ENCODE measurements around the gene DPYD.
"Not testable (repeated sequence)": the region's sequence is repeated elsewhere in the genome, so short reads cannot be mapped to it uniquely, and the experiment has no call there.

Gene DPYD

DNA sequence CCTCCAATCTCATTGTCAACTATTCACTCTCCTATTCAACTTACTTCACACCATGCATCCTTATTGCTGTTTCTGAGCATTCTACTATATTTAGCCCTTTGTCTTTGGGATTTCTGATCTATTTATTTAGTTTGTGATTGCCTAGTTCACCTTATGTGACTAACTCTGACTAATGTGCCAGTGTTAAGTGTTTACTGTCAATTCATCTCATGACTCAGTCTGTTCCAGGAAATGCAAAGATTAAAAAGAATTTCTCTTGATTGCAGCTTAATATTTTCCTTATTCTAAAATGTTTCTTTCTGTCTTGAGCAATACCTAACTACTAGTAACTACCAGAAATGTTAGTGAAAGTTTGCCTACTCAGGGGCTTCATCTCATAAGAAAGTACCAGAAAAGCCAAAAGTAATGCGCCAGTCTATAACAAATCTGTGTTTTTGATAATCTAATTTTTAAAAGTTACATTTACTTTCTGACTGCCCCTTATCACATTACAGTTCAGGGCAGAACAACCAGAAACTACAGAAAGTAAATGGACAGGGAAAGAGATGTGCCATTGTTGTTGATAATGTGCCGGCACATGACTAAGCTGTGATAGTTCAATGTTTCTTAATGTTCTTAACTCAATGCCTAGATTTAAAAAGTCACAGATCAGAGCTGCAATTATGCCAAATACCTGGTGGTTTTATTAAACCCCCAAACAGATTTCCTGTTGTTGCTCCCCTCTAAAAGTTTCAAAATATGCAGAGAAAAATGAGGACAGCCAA is 642.8 kb downstream of the DPYD start:
- DNase-seq (ENCODE audit: low read depth) = no peak

DNA sequence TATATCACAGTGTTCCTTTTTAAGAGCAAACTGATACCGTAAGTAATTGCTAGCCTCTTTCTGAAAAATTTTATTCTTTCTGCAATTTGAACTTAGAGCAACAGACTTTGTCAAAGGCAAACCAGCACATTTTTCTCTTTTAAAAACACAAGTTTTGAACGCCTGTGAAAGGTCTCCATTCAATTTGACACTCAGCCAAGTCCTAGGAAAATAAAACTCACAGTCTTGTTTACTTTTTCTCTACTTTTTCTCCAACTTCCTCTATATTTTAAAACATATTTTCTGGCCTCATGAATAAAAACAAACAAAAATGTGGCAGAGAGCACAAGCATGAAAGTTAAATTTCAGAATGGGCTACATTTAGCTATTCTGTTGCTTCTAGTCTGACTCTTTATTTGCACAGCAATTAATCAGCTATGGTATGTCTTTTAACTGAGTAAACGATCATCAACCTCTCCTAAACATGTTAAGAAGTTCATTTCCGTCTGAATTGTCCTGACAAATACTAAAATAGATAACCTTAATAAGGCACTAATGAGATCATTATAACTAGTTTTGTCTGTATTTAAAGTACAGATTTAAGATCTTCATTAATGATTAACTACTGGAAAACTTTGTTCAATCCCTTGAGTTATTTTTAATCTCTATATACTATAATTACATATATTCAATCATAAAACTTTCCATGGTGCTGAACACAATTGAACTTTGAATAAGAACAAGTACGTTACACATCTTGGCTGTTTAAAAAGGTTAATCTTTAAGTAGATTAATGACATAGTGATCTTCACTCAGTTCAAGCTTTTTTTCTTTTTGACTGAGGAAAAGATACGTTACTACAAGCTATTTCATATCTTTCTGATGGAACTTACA is 648.7 kb downstream of the DPYD start:
- no peak for DNase-seq (ENCODE audit: low read depth)

DNA sequence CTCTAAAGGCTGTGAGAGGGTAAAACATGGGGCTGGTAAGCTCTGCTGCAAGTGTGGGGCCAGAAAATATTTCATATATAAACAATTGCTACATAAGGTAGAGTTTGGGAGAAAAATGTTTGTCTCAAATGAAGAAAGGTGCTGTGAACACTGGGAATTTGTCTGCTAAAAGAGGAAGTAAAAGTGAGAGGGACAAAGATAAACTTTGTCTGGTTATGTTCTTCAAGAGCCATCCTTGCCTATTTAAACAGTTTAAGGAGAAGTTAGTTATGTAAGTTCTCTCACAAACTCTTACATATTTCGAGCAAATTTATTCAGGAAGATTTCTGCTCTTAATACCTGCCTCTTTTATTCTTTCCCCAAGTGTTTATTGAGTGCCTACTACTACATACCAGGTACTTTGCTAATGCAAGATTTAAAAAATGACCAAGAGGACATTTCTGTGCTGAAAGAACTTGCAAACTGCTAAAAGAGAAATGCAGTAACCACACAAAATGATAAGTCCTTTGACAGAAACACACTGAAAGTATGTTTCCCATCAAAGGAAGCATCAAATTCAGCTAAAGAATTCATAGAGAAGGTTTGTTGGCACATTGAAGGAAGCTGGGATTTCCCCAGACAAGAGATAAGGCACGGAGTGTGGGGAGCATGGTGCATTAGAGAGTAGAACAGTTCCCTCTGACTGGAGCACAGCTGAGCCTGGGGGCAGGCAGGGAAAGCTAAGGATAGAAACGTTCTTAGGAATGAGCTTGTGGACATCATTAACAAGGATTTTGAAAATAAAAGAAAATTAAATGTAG is 650.1 kb downstream of the DPYD start:
- no peak for DNase-seq (ENCODE audit: low read depth)

DNA sequence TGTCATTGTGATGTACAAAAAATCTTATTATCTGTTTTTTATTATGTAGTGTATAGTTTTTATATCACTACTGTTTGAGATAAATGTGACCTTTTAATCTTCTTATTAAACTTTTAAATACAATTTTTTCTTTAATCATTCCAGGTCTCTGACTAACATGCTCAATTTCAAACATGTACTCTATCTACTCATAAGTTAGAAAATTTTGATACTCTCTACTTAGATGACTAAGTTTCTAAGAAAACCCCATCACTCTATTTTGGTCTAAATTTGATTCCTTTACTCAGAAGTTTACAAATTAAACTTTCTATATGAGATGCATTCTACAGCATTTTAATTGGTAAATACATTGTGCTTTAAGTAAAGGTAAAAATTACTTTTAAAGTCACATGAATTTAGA is 655.2 kb downstream of the DPYD start:
- DNase-seq (ENCODE audit: low read depth) = no peak

DNA sequence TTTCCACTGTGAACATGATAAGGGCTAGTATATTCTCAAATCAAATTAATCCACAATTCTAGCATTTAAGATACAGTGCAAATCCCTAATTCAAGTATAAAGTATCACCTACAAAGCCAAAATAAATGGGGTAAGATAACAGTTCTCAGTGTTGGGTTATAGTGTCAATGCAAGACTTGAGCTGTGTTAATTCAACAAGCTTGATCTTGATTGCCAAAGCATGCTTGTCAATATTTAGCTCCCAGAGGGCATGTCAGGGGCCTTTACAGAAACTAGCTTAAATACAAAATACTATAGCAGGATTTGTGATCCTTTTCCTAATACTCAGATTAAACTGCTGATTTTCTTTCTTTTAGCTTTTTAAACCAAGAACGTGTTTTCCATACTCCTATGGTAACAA is 658.0 kb downstream of the DPYD start:
- DNase-seq (ENCODE audit: low read depth) = no peak

DNA sequence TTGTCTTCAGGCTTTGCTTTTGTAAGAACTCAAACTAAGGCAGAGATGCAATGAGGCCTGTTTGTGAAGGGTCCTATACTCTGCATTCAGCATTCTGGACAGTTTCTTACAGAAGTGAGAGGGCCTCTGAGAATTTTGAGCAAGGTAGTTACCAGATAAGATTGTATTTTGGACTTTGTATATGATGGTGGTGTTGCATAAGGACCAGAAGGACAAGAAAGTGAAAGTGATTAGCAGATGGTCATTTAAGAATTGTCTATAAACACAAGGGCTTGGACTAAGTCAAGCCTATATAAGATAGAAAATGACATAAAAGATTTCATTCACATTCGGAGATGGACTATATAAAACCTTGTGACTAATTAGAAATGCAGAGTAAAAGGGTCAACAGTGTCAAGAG is 662.2 kb downstream of the DPYD start:
- no peak for DNase-seq (ENCODE audit: low read depth)

DNA sequence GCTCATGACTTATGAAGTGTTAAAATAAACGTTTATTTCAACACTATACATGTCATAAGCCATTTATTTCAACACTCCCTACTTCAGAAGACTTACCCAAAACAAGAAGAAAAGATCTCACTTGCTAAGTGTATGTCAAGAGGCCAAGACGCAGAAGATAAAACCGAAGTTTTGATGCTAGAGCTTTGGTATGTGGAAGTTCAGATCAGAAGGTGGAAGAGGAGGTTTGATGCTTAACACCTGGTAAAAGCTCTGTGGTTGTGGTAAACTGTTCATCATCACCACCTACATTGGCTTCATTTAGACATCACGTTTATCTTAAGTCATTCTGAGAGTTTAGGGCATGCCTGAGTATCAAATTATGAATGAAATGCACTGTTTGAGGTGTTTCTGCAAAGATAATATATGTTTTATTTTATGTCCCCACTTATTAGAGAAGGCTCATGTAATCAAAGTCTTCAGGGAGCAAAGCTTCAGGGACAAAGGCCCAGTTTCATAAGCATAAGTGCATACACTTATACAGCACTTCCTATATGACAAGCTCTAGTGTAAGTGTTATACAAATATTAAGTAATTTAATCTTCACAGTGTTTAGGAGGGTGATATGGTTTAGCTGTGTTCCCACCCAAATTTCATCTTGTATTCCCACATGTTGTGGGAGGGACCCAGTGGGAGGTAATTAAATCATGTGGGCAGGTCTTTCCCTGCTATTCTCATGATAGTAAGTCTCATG is 665.9 kb downstream of the DPYD start:
- no peak for DNase-seq (ENCODE audit: low read depth)

DNA sequence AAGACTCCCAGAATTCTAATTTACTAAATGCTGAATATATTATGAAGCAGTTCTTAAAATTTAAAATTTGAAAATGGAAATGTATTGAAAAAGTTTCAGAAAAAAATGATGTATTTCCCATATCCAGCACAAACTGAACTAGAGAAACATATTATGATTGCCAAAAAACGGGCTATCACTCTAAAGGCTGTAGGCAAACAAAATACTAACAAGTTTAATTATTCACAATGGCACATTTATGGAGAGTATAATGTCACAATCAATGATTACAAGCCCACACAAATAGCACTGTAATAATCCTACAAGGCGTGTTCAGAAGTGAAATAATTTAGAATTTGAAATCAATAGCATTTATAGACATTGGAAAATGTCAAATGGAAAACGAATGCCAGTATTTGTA is 667.9 kb downstream of the DPYD start:
- DNase-seq (ENCODE audit: low read depth) = no peak

DNA sequence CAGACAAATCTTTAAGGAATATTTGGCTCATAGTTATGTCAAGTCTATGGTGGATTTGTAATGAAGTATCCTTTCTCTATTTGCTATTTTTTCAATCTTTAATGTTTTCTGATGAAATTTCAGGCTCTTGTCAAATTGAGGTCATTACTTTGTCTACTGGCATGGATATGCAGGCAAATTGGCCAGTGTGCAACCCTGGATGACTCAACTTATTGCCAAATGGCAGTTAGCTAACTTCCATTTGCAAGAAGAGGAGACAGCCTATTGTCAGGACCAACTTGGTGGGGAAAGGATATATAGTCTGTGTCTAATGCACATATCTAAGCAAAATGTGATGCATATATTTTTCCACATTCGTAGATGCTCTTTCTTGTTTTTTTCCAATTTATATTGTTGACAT is 668.8 kb downstream of the DPYD start:
- DNase-seq (ENCODE audit: low read depth) = no peak

DNA sequence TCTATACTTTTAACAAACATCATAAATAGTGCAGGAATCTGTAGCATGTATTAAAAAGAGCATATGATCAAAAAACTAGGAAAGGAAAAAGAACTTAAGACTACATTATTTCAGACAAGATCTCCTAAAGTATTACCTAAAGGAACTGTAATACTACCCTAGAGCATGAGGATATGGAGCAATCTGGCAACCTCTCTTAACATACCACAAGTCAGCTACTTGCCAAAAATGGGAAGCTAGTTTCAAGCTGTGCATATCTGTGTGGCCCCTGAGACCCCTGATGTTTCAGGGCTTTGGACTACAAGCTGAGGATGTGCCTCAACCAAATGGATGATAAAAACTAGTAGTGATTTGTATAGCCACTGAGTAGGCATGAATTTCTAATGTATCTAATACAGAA is 673.6 kb downstream of the DPYD start:
- no peak for DNase-seq (ENCODE audit: low read depth)

DNA sequence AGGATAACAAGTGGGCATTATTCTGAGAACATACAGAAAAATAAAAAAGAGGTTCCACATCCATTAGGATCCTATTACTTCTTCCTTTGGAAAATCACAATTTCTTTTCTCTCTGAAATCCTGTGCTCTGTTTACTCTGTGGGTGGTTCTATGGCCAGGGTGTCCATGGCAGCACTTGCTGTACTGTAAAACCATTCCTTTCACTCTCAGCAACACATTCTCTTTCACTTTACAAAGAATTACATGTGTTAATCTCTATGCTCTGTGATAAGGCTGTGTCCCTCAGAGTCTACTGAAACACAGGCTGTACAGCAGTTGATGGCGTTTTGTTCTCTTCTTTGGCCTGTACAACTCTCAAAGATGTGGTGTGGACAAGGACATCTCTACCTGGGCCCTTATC is 675.2 kb downstream of the DPYD start:
- DNase-seq (ENCODE audit: low read depth) = no peak

DNA sequence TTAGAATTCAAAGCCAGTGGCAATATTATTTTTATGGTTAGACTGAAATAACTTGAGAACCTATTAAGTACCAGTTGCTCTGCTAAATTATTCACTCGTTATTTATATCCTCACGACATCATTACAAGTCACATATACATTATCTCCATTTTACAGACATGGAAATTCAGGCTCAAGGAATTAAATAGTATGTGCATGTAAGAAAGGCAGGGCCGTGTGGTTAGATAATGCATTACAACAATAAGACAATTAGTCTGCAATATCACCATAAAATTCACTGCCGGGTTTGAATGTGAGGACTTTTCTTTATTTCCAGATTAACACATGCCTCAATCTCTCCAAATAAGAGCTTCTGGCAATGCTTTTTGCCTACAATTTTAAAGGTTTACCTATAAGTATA is 675.8 kb downstream of the DPYD start:
- no peak for DNase-seq (ENCODE audit: low read depth)

DNA sequence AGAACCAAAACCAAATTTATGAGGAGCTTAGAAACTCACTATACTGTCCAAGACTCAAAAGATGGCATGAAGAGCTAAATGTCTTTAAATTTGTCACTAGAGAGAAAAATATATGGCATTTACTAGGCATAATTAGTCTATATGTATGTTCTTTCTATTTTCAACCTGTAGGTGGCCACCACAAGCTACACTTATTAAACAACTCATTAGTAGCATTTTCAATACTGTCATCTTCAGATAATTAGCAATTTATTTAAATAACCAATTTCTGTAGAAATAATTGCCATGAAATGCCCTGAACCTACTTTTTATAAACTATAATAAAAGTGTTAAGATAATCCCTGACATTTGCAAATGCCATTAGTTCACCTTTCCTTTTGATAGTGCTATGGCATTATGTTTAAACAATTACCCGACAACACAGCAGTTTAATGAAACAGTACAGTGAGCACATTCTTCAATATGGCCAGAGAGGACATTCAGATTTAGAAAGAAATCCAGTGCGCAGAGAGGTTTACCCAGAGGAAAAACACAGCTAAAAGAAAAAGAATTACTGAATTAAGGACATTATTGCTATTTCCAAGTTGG is 676.8 kb downstream of the DPYD start:
- DNase-seq (ENCODE audit: low read depth) = no peak

DNA sequence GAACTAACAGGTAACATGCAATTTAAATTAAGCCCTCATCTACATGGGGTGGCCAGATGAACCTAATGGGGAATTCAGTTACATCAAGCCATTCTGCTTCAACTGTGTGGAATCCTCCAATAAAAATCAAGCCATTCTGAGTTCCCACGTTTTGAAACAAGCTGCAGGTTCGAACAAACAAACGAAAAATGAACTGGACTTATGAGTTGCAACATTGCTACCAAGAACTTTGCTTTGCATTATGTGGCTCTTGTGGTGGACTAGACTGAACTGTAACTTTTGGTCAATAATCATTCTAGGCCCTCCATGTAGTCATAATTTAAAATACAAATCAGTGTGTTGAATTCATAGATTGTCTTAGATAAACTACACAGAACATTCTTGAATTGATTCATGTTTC is 682.0 kb downstream of the DPYD start:
- no peak for DNase-seq (ENCODE audit: low read depth)

DNA sequence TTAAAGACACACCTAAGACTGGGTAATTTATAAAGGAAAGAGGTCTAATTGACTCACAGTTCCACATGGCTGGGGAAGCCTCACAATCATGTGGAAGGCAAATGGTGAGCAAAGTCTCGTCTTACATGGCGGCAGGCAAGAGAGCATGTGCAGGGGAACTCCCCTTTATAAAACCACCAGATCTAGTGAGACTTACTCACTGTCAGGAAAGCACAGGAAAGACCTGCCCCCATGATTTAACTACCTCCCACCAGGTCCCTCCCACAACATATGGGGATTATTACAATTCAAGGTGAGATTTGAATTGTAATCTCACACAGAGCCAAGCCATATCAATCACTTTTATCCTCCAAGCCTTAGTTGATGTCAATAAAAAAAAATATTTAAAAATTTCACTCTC is 689.5 kb downstream of the DPYD start:
- DNase-seq (ENCODE audit: low read depth) = not testable (repeated sequence)

DNA sequence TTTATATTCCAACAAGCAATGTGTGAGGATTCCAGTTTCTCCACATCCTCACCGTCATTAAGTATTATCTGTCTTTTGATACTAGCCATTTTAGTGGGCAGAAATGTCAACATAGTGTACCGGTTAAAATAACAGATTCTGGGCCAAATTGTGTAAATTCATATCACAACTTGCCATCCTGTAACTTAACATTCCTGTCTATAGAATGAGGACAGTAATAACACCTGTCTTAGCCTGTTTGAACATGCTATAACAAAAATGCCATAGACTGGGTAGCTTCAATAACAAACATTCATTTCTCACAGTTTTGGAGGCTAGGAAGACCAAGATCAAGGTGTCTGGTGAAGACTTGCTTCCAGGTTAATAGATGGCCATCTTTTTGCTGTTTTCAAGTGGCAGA is 708.2 kb downstream of the DPYD start:
- no peak for DNase-seq (ENCODE audit: low read depth)

DNA sequence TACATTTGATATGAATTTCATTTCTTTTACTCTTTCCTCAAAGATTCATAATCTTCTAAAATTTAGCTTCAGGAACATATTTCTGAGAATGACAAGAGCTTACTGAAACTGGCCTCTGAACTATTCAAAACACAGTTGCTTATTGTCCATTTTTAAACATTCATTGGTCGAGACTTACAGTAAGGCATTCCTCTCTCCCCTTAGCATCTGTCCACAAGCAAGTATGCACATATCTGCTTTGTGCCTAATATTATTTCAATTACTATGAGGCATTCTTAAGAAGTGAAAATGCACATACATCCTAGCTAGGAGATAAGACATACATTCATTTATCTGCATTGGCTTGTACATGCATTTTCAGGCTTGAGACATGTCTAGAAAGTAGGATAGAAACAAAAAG is 710.5 kb downstream of the DPYD start:
- DNase-seq (ENCODE audit: low read depth) = no peak

DNA sequence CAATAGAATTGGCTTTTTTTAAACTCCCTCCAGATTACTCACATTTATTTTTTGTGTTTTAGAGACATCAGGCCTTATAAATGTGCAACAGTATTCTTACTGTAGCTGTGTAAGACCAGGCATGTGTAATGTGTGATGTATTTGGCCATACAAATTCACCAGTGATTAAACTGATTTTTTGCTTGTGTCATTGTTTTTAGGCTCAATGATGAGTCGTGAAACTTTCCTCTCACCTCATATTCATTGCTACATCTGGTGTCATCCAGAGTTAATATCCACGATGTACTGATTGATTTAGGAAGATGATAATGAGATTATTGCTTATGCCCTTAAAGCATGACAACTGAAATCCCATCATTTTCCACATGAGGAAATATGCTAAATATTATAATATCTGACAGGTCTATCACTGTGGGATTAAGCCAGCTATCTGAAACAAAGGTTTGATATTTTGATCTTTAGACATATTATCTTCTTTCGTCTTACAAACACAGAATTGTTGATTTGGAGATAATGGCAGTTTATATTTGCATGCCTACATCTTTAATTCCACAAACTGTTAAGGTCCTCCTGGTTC is 711.4 kb downstream of the DPYD start:
- DNase-seq (ENCODE audit: low read depth) = no peak

DNA sequence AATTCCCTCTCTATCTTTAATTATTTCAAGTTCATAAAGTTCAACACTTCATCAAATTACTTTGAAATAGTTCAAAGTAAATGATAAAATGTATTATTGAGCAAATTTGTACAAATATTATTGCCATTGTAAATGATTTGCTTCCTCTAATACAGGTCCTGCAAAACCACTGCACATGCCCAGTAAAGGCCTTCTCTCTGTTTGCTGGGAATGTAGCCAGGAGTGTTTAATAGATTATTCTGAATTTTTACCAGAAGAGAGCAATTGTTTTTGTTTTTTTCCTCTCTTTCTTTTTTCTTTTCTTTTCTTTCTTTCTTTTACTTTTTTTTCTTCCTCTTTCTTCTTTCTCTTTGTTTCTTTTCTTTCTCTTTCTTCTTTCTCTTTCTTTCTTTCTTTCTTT is 713.0 kb downstream of the DPYD start:
- DNase-seq (ENCODE audit: low read depth) = no peak

DNA sequence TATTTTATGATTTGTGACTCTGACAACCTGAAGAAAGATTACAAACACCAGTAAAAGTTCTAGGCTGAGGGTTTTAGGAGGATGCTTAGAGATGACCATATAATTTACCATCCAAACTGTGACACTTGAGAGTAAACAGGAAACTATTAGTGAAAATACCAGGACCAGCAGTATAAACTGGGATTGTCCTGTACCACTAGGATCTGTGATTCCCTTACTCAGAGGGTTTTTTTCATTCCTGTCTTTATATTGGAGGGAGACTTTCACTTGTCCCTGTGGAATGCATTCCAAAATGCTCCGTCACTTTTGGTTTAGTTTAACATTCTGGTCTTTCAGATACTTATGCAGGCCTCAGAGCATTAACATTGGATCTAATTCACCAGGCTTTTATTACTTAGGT is 716.4 kb downstream of the DPYD start:
- no peak for DNase-seq (ENCODE audit: low read depth)
